Stimulated activated CD4-positive, alpha-beta T cell treated with anti-CD3 and anti-CD28 coated beads, Interleukin-4, amount 100 ng/mL, for 48 hours (primary cell): ENCODE results near the gene GPAT3.
"Not testable (repeated sequence)": the region's sequence is repeated elsewhere in the genome, so short reads cannot be mapped to it uniquely, and the experiment has no call there.

ENCODE experiments used
- DNase-seq, 2 donors: peaks; one replicate each; pipeline ENCODE4 v3.0.0-alpha.2; 2020; ENCODE audit warnings: low read depth in 2 of 2

The GPAT3 gene

GRCh38 chr4:83535520-83536361 lies at the start of gene GPAT3:
Gene GPAT3, plus strand, starts transcription at chr4:83536108. Its CDS starts 515 bp downstream, at chr4:83536623.
- peak; percentile 52 to 58 for DNase-seq

DNA sequence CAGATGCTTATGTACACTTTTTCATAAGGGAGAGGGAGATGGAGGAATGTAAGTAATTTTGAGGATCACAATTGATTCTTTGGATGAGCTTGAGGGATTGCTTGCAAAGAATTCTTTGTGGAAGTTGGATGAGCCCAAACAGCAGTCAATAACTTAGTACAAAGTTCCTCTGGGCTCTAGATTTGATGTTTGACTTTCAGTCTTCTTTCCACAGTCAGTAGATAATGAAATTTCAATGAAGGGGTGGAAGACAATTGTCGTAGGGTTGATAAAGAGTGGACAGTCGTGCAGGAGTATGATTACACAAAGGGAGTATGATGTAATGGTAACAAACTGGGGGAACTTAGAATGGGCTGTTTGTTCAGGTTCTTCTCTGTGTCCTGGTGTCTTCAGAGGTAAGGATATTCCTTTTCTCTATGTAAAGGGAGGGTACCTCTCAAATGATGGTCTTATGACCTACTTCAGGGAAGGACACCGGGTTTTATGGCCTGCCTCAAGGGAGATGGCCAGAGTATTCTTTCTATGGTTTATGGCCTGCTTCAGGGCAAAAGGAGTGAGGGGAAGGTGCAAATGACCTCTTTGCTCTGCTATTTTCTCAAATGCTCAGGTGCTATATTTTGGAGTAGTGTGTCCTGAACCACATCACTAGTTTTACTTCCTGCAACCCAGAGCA lies 49.3 kb upstream of the GPAT3 start:
- no peak for DNase-seq

DNA sequence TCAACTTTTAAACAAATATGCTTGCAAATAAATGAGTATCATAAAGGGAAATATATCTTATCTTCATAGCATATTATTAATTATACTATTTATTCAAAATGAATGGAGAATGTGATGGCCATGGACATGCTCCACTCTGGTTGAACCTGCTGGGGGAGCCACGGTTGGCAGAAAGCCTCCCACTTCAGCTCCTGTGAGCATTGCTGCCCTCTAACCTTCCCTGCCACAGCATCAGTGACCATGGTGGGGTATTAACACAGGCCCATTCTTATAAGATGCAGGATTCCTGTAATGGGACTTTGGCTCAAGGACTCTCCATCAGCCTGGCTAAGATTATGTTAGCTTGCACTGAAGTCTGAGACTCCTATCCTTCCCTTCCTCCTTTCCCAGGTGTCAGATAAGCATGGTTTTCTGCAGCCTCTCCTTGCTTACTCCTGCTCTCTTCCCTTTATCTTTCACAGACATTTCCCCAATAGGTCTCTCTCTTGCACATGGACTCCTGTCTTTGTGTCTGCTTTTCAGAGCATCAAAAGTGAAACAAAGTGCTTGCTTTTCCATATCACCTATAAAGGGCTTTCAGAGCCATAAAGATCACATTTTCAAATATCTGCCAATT lies 46.1 kb upstream of the GPAT3 start:
- no peak for DNase-seq

DNA sequence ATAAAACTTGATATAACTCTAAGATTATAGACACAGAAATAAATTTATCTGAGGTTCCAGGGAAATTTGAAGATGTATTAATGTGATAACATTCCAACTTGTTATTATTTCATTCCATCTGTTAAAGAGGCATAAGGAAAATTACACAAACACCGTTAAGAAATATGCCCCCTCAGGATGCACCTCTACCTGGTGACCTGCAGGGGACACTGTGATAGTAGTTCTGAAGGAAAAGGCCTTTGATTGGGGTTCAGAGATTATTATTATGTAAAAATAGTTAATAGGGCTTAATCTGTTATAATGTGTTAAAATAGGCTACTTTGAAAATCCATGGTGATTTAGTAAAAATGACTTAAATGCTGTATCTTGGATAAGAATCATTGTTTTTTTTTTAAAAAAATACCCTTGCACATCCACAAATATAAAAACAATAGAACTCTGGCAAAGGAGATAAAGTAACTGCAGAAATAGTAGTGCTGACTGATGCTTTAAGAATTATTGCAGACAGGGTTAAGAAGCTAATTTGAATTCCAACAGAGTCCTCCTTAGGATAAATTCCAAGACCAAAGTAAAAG lies 44.9 kb upstream of the GPAT3 start:
- DNase-seq, result no peak

DNA sequence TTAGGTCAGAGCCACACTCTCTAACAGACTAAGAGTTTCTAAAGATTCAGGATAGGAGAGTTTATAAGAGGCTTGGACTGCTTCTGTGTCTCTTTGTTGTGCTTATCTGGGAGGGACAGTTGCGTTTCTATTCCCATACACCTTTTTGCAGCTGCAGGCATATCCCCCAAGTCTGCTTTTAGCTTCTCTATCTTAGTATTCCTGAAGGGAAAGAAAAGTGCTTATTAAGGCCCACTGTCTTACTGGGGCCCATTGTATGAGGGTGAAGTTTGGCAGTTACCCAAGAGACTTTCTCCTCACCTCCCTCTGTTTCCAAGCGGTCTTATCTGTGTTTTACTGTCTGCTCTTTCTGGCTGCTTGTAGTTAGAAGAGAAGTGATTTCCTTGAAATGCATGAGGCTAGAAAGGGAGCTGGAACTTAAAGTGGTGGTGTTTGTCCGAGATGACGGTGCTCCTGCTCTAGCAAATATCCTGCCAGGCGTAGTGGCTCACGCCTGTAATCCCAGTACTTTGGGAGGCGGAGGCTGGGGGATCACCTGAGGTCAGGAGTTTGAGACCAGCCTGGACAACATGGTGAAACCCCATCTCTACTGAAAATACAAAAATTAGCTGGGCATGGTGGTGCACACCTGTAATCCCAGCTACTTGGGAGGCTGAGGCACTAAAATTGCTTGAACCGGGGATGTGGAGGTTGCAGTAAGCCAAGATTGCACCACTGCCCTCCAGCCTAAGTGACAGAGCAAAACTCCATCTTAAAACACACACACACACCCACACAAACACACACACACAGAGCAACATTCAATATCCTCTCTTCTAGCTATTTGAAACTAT lies 39.6 kb upstream of the GPAT3 start:
- DNase-seq, result not testable (repeated sequence)

- no peak for DNase-seq
Measured at GRCh38 chr4:83498187-83498586, 37.7 kb upstream of the GPAT3 start.

- not testable (repeated sequence) for DNase-seq
Measured at GRCh38 chr4:83501671-83502070, 34.2 kb upstream of the GPAT3 start.

DNA sequence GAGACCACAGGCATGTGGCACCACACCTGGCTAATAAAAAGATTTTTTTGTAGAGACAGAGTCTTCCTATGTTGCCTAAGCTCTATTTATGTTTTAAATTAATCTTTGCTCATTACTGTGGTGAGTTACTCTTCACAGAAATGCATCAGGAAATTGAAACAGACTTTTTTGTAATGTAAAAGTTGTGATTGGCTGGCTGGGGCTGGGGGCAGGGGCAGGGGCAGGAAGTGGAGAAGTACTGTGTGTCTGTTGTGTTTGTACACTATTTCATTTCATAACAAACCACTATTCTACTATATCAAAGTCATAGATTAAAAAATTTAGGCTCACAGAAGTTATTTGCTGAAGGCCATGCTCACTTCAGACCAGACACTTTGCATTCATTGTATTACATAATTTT lies 31.9 kb upstream of the GPAT3 start:
- DNase-seq, result no peak

DNA sequence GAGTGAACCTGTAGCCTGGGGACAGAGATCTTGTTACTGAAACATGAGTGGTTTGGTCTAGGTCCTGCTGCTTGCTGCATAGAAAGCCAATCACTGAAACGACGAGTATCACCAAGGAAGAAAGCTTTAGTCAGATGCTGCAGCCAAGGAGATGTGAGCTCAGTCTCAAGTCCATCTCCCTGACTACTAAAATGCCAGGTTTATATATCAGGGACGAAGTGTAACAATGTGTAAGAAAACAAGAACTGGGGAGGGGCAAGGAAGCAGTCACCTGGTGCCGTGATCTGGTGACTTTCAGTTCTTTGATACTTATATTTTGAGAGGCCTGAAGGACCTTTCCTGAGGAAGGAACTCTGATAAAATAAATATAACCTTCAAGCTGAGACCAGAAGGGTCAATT lies 31.4 kb upstream of the GPAT3 start:
- DNase-seq, result no peak

GRCh38 chr4:83504996-83505395 lies 30.9 kb upstream of the GPAT3 start:
- no peak for DNase-seq

GRCh38 chr4:83509156-83509585 lies 26.7 kb upstream of the GPAT3 start:
- DNase-seq, result peak; percentile 35 to 49

- DNase-seq, result no peak
Measured at GRCh38 chr4:83510442-83510841, 25.5 kb upstream of the GPAT3 start.

DNA sequence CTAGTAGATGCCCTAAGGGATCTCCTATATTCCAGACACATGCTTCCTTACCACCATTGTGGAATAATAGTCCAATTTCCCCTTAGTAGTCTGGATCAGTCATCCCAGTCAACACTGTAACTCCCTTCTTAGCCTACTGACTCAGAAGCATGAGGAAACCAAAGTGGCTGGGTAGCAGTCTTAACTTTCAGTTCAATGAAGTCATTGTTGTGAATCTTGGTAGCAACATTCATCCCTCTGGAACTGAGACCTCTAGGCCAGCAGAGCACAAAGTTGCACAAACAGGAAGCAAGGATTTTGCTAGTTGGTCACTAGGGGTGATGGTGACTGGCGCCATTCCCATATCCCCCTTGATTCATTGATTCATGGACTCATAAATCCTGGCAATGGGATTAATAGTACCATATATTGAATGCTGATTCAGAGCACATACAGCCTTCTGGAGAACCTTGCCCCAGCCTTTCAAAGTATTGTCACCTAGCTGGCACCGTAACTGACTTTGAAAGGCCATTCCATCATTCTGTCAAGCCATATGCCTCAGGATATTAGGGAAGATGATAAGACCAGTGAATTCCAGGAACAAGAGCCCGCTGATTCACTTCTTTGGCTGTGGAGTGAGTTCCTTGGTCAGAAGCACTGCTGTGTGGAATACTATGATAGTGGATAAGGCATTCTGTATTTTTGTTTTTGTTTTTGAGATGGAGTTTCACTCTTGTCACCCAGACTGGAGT lies 19.7 kb upstream of the GPAT3 start:
- DNase-seq, result no peak

DNA sequence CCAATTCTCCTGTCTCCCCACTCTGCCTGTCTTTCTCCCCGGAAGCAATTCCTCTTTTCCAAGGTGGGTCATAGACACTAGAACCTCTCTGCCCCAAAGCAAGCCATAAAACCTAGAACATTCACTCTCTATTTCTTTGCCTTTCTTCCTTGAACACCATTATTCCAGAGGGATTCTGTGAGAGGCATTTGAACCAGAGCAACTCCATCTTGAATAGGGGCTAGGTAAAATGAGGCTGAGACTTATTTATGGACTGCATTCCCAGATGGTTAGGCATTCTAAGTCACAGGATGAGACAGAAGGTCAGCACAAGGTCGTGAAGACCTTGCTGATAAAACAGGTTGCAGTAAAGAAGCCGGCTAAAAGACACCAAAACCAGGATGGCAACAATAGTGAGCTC lies 13.7 kb upstream of the GPAT3 start:
- no peak for DNase-seq

DNA sequence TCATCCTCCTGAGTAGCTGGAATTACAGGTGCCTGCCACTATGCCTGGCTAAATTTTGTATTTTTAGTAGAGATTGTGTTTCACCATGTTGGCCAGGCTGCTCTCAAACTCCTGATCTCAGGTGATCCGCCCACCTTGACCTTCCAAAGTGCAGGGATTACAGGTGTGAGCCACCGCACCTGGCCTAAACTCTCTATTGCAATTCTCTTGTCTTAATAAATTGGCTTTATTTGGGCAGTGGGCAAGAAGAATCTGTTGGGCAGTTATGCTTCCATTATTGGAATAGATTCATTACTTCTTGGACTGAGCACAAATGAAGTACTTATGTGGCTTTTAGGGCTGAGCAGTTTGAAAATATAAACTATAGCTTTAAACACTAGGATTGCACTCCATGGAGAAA lies 8.2 kb upstream of the GPAT3 start:
- no peak for DNase-seq

- peak in 1 of 2 donors; percentile 1 for DNase-seq
Measured at GRCh38 chr4:83536362-83537272, 709 bp downstream of the GPAT3 start.

DNA sequence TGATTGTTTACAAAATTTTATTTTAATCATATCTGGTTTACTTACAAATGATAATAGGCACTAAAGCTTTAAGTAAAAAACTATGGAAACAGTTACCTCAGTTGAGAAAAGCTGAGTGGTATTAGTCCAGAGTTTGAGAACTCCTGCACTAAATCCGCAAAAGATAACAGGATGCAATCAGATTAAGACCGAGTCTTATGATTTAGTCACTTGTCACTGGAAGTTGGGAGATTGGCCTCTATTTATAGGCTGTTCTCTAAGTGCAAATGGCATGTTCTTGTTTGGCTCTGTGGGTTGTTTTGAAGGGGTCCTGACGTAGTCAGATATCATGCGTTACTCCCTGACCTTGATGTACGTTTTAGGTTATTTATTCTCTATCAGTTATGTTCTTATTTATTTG lies 6.3 kb downstream of the GPAT3 start:
- no peak for DNase-seq

DNA sequence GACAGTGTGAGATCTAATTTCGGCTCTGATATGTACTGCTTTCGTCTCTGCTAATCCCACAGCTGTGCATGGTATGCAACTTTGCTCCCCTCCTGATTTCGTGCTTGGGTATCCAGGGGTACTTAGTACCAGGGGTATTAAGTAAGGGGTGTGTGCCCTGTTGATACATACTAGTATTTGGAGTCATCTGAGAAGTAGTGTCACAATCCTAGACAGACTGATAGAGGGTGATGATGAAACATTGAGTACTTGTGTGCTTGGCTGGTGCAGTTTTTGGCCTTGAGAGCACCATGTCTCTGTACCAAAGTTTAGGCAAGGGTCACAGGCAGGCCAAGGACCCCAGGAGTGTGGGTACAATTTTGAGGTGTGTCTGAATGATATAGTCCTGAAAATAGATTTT lies 10.9 kb downstream of the GPAT3 start:
- DNase-seq, result no peak

GRCh38 chr4:83548151-83548905 lies 12.4 kb downstream of the GPAT3 start:
- peak; percentile 52 to 64 for DNase-seq
